Stimulated activated effector memory CD8-positive, alpha-beta T cell treated with anti-CD3 and anti-CD28 coated beads, Interleukin-12 subunit alpha, Interleukin-12 subunit beta, amount 100 ng/mL, for 72 hours (primary cell): ENCODE results near the gene ABI3.
A peak's percentile ranks its signal among the peaks of the same experiment; 100 is the strongest.
"Not testable (repeated sequence)": the region's sequence is repeated elsewhere in the genome, so short reads cannot be mapped to it uniquely, and the experiment has no call there.

Experiments
- ATAC-seq: fragments of 150-1000 bp; cut with Tn5 transposase; 2 replicates; pipeline ENCODE4 v1.10.0; 2021
- DNase-seq, 2 donors: peaks; one replicate each; pipeline ENCODE4 v3.0.0; 2021 to 2022; ENCODE audit warnings: low spot score in 2 of 2
- H3K27ac Mint-ChIP-seq: one replicate; pipeline ENCODE4 v1.8.0; 2022; ENCODE audit warnings: mild to moderate bottlenecking, mixed read lengths
- H3K36me3 Mint-ChIP-seq: one replicate; pipeline ENCODE4 v1.8.0; 2022; ENCODE audit warnings: mild to moderate bottlenecking, mixed read lengths
- H3K4me1 Mint-ChIP-seq: one replicate; pipeline ENCODE4 v1.8.0; 2022; ENCODE audit warnings: mixed read lengths
- H3K4me3 Mint-ChIP-seq: one replicate; pipeline ENCODE4 v1.8.0; 2022; ENCODE audit warnings: mild to moderate bottlenecking, mixed read lengths
- H3K9me3 Mint-ChIP-seq: one replicate; pipeline ENCODE4 v1.8.0; 2022; ENCODE audit warnings: mixed read lengths

The ABI3 gene

DNA sequence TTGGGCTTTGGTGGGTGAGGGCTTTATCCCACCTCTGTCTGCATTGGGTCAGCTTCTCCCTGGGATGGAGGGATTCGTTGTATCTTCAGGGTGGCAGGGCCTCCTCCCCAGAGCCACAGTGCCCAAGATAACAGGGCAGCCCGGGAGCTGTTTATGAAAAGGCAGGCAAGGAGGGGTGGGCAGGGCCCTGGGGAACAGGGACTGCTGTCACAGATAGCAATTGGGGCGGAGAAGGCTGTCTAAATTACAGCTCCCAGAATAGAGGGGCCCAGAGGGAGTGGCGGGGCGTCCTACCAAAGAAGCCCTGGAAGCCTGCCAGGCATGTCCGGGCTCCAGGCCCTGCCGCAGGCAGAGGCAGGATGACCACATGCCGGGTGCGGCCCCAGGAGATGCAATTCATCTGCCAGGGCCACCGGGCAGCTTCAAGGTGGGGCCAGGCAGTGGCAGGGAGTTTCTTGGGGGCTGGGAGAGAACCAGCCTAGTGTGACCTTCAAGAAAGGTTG lies 38.8 kb downstream of the ABI3 start:
- ATAC-seq (no peak), DNase-seq (no peak)
- H3K27ac Mint-ChIP-seq: no peak overlapping the region
- no peak overlapping the region for H3K4me3 Mint-ChIP-seq
- no peaks in the 10 kb centered on the region for H3K36me3 Mint-ChIP-seq
- no peaks in the 10 kb centered on the region for H3K4me1 Mint-ChIP-seq
- no peaks in the 10 kb centered on the region for H3K9me3 Mint-ChIP-seq

- H3K4me1 Mint-ChIP-seq: no peaks in the 10 kb centered on the region
- H3K9me3 Mint-ChIP-seq: no peaks in the 10 kb centered on the region
- no peak for ATAC-seq
- no peak for DNase-seq
- H3K27ac Mint-ChIP-seq: no peak overlapping the region
- no peak overlapping the region for H3K4me3 Mint-ChIP-seq
- H3K36me3 Mint-ChIP-seq: no peaks in the 10 kb centered on the region
Observed at GRCh38 chr17:49249890-49250522, 39.5 kb downstream of the ABI3 start.

GRCh38 chr17:49252148-49252695 lies 41.7 kb downstream of the ABI3 start:
- Mint-ChIP-seq H3K27ac (no peak overlapping the region), H3K4me1 (no peaks in the 10 kb centered on the region), H3K9me3 (no peaks in the 10 kb centered on the region), H3K36me3 (no peaks in the 10 kb centered on the region), H3K4me3 (no peak overlapping the region)
- DNase-seq: no peak
- ATAC-seq: no peak

GRCh38 chr17:49254066-49254465 lies 43.6 kb downstream of the ABI3 start:
- Mint-ChIP-seq H3K4me1 (no peaks in the 10 kb centered on the region), H3K4me3 (no peak overlapping the region), H3K27ac (peak overlapping the region; percentile 49), H3K9me3 (no peaks in the 10 kb centered on the region), H3K36me3 (no peaks in the 10 kb centered on the region)
- ATAC-seq: no peak
- no peak for DNase-seq

DNA sequence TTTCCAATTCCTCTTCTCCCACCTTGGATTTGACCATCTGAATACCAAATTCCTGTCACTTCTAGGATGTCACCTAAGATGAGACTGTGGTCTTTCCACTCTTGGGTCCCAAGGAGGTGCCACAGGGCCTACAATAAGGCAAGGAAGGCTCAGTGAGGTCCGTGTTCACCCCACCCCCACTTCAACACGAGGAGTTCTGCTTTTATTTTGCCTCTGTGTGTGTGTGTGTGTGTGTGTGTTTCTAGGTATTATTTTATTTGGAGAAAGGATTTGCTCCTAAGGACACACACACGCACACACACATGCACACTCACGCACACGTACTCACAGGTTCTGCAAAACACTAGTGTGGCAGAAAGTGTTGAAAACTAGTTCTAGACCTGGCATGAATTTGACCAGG lies 44.6 kb downstream of the ABI3 start:
- H3K4me3 Mint-ChIP-seq: no peak overlapping the region
- H3K9me3 Mint-ChIP-seq: no peaks in the 10 kb centered on the region
- DNase-seq: no peak
- no peak for ATAC-seq
- no peaks in the 10 kb centered on the region for H3K36me3 Mint-ChIP-seq
- no peaks in the 10 kb centered on the region for H3K4me1 Mint-ChIP-seq
- no peak overlapping the region for H3K27ac Mint-ChIP-seq

- ATAC-seq (no peak), DNase-seq (no peak)
- Mint-ChIP-seq H3K4me1 (peaks cover 8% of the 10 kb centered on the region), H3K36me3 (no peaks in the 10 kb centered on the region), H3K27ac (no peak overlapping the region), H3K9me3 (no peaks in the 10 kb centered on the region), H3K4me3 (peak overlapping the region; percentile 77)
Observed at GRCh38 chr17:49258394-49258793, 47.9 kb downstream of the ABI3 start.

DNA sequence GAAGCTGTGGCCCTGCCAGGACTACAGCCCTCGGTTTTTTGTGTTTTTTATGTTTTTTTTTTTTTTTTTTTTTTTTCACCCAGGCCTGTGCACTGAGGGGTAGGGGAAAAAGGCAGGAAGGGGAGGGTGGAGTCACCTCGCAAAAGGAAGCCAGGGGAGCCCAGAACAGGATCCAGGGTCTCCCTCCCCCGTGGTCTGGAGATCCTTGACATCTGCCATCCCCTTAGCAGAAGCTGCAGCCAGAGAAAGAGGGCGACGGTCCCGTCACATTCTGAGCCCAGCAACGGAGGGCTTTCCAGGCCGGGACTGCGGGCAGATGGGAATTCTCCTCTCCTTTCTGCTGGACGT lies 49.1 kb downstream of the ABI3 start:
- peak overlapping the region; percentile 77 for H3K4me3 Mint-ChIP-seq
- no peaks in the 10 kb centered on the region for H3K36me3 Mint-ChIP-seq
- H3K9me3 Mint-ChIP-seq: no peaks in the 10 kb centered on the region
- ATAC-seq (no peak), DNase-seq (no peak)
- peaks cover 8% of the 10 kb centered on the region for H3K4me1 Mint-ChIP-seq
- peak overlapping the region; percentile 88 for H3K27ac Mint-ChIP-seq

DNA sequence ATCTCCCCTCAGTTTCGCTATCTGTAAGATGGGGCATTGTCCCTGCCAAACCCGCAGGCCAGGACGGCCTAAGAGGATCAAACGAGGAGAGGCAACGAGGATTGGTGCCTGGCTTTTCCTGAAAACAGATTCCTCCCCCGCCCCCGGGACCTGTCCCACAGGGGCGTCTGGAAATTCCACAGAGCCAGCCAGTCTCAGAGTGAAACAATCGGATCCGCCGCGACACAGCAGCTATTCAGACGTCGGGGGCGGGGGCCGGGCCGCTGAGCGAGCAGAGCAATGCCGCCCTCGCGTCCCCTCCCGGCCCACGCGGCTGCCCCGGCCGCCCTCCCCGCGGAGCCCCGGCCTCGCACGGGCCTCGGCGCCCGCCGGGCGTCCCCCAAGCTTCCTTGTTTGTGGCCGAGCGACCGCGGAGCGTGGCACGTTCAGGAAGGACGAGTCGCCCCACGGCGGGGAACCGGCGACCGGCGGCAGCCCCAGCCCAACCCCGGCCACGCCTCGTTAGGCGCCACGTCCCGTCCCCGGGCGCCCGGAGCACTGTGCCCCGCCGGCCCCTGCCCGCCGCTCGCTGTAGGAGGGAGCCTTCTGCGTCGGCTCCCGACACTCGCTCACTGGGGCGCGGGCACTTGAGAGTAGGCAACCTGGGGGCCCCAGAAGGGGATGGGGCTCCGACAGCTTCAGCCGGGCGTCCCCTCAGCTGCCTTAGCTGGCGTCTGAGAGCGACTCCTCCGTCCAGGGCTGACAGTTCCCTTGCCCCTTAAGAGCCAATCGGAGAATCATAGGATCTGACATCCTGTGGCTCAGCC lies 49.7 kb downstream of the ABI3 start:
- peak; percentile 56 to 80 for DNase-seq
- H3K4me1 Mint-ChIP-seq: peaks cover 8% of the 10 kb centered on the region
- H3K9me3 Mint-ChIP-seq: no peaks in the 10 kb centered on the region
- peak overlapping the region; percentile 88 for H3K27ac Mint-ChIP-seq
- peak overlapping the region; percentile 77 for H3K4me3 Mint-ChIP-seq
- ATAC-seq: peak; percentile 91
- no peaks in the 10 kb centered on the region for H3K36me3 Mint-ChIP-seq

DNA sequence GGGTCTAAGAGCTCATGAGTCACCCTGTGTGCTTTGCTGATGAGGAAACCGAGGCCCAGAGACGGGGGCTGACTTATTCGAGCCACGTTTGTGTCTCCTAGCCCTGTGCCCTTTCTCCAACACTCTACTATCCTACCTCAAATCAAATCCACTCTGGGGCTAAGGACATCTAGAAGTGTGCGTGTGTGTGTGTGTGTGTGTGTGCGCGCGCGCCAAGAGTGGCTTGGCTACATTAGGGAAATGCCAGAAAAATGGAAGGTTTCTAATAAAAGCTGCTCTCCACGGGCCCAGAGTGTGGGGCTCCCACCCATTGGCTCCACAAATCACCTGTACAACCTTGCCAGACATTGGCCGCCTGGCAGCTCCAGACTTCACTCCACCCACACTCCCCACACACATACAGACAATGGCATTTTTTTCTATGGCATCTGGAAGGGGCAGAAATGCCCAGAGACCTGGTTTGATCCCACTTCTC lies 50.3 kb downstream of the ABI3 start:
- no peaks in the 10 kb centered on the region for H3K36me3 Mint-ChIP-seq
- peak overlapping the region; percentile 88 for H3K27ac Mint-ChIP-seq
- no peak for ATAC-seq
- H3K4me1 Mint-ChIP-seq: peaks cover 8% of the 10 kb centered on the region
- peak overlapping the region; percentile 77 for H3K4me3 Mint-ChIP-seq
- no peaks in the 10 kb centered on the region for H3K9me3 Mint-ChIP-seq
- no peak for DNase-seq

DNA sequence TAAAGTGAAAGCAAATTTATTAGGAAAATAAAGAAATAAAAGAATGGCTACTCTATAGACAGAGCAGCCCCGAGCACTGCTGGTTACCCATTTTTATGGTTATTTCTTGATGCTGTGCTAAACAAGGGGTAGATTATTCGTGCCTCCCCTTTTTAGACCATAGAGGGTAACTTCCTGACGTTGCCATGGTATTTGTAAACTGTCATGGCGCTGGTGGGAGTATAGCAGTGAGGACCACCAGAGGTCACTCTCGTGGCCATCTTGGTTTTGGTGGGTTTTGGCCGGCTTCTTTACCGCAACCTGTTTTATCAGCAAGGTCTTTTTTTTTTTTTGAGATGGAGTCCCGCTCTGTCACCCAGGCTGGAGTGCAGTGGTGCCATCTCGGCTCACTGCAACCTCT lies 51.0 kb downstream of the ABI3 start:
- not testable (repeated sequence) for H3K4me1 Mint-ChIP-seq, ATAC-seq, H3K36me3 Mint-ChIP-seq, H3K27ac Mint-ChIP-seq, H3K9me3 Mint-ChIP-seq, DNase-seq
- H3K4me3 Mint-ChIP-seq: peak overlapping the region; percentile 77

GRCh38 chr17:49266233-49266632 lies 55.7 kb downstream of the ABI3 start:
- Mint-ChIP-seq H3K9me3 (no peaks in the 10 kb centered on the region), H3K36me3 (no peaks in the 10 kb centered on the region), H3K27ac (peak overlapping the region; percentile 50), H3K4me1 (peaks cover 1% of the 10 kb centered on the region), H3K4me3 (no peak overlapping the region)
- ATAC-seq (no peak), DNase-seq (no peak)

DNA sequence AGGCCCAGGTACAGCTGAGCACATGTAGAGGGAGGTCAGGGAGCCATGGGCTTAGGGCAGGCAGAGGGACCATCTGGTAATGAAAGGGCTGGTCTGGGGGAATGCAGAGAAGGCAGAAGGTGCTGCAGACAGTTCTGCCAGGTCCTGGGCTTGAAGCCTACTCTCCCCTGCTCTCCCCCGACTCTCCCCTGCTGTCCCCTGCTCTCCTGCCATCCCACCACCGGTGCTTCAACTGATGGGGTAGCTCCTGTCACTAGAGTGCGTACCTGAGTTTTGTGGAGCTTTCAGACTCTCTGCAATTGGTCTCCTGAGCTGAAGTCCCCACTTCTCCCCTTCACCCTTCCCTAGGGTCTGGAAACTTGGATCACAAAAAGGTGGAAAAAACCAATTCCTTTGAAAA lies 57.4 kb downstream of the ABI3 start:
- no peak for ATAC-seq
- Mint-ChIP-seq H3K27ac (no peak overlapping the region), H3K9me3 (no peaks in the 10 kb centered on the region), H3K36me3 (no peaks in the 10 kb centered on the region), H3K4me1 (no peaks in the 10 kb centered on the region), H3K4me3 (no peak overlapping the region)
- DNase-seq: no peak

- Mint-ChIP-seq H3K9me3 (no peaks in the 10 kb centered on the region), H3K27ac (no peak overlapping the region), H3K4me3 (no peak overlapping the region), H3K36me3 (no peaks in the 10 kb centered on the region), H3K4me1 (no peaks in the 10 kb centered on the region)
- DNase-seq (no peak), ATAC-seq (no peak)
Observed at GRCh38 chr17:49269356-49269755, 58.8 kb downstream of the ABI3 start.
